Sigmoid colon (tissue), 4 donors: Measurements from ENCODE around the gene BRINP1.

Experiments
- EP300 ChIP-seq, 4 donors: sonication (generic); formaldehyde crosslinking; IDR thresholded peaks; one replicate each; pipeline ENCODE4 v1.6.1; 2017; ENCODE audit warnings: antibody characterized with exemption in 4 of 4
- POLR2A ChIP-seq, 2 donors: fragments of 450-650 bp; IDR thresholded peaks; one replicate each; pipeline ENCODE4 v1.6.1; 2016; ENCODE audit warnings: antibody characterized with exemption in 2 of 2, mild to moderate bottlenecking in 2 of 2, moderate library complexity in 2 of 2
- POLR2AphosphoS5 ChIP-seq, 4 donors: sonication (generic); formaldehyde crosslinking; IDR thresholded peaks; one replicate each; pipeline ENCODE4 v1.6.1; 2017; ENCODE audit warnings: antibody characterized with exemption in 4 of 4
- TF ChIP-seq, protein P1 (sequence below), 4 experiments: fragments of 450-650 bp in 3 of 4; fragments of 200-600 bp in 1 of 4; IDR thresholded peaks; one replicate each; pipeline ENCODE4 v1.5.1; 2016 to 2019; ENCODE audit warnings: antibody characterized with exemption in 4 of 4, mild to moderate bottlenecking in 3 of 4, moderate library complexity in 2 of 4

- TF ChIP-seq, protein P1, sequence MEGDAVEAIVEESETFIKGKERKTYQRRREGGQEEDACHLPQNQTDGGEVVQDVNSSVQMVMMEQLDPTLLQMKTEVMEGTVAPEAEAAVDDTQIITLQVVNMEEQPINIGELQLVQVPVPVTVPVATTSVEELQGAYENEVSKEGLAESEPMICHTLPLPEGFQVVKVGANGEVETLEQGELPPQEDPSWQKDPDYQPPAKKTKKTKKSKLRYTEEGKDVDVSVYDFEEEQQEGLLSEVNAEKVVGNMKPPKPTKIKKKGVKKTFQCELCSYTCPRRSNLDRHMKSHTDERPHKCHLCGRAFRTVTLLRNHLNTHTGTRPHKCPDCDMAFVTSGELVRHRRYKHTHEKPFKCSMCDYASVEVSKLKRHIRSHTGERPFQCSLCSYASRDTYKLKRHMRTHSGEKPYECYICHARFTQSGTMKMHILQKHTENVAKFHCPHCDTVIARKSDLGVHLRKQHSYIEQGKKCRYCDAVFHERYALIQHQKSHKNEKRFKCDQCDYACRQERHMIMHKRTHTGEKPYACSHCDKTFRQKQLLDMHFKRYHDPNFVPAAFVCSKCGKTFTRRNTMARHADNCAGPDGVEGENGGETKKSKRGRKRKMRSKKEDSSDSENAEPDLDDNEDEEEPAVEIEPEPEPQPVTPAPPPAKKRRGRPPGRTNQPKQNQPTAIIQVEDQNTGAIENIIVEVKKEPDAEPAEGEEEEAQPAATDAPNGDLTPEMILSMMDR (IDR thresholded peaks at IDR 0.05) = no peak
- no peak for TF ChIP-seq EP300 (IDR thresholded peaks at IDR 0.05)
- TF ChIP-seq POLR2AphosphoS5 (IDR thresholded peaks at IDR 0.05) = no peak
- TF ChIP-seq POLR2A (IDR thresholded peaks at IDR 0.05) = no peak
Measured at GRCh38 chr9:119307471-119307870, 61.8 kb downstream of the BRINP1 start.
